ENCODE data around the gene AREL1. TPM values are rescaled to one million over a fixed set of nuclear protein-coding genes. Genes with fewer than 3 reads are reported as not detected.
A peak's percentile ranks its signal among the peaks of the same experiment; 100 is the strongest.

The AREL1 gene
- total RNA-seq, 1 experiment from 2014 or later: 27.7 TPM

DNA sequence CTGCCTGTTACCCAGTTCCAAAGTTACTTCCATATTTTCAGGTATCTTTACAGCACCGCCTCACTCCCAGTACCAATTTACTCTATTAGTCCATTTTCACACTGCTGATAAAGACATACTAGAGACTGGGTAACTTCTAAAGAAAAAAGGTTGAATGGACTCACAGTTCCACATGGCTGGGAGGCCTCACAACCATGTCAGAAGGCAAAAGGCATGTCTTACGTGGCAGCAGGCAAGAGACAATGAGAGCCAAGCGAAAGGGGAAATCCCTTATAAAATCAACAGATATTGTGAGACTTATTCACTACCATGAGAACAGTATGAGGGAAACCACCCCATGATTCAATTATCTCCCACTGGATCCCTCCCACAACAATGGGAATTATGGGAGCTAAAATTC is 9.8 kb downstream of the AREL1 start:
- TF ChIP-seq, protein P1, sequence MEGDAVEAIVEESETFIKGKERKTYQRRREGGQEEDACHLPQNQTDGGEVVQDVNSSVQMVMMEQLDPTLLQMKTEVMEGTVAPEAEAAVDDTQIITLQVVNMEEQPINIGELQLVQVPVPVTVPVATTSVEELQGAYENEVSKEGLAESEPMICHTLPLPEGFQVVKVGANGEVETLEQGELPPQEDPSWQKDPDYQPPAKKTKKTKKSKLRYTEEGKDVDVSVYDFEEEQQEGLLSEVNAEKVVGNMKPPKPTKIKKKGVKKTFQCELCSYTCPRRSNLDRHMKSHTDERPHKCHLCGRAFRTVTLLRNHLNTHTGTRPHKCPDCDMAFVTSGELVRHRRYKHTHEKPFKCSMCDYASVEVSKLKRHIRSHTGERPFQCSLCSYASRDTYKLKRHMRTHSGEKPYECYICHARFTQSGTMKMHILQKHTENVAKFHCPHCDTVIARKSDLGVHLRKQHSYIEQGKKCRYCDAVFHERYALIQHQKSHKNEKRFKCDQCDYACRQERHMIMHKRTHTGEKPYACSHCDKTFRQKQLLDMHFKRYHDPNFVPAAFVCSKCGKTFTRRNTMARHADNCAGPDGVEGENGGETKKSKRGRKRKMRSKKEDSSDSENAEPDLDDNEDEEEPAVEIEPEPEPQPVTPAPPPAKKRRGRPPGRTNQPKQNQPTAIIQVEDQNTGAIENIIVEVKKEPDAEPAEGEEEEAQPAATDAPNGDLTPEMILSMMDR (IDR thresholded peaks at IDR 0.05; ENCODE audit: unreplicated experiment): no peak
- CTCF ChIA-PET: no interaction called here
- peak overlapping the region; percentile 20 for H3K27ac Mint-ChIP-seq (ENCODE audit: low read depth, unreplicated experiment)
- intact Hi-C loops (cut with micrococcal nuclease): no loop called here
- H3K4me1 Mint-ChIP-seq (ENCODE audit: insufficient read depth, unreplicated experiment): peaks cover 16% of the 10 kb centered on the region
- BruUV-seq (replicated peaks): no TSS peak
- no peak overlapping the region for H3K4me3 Mint-ChIP-seq (ENCODE audit: unreplicated experiment)
- peaks cover 18% of the 10 kb centered on the region for H3K9me3 Mint-ChIP-seq (ENCODE audit: unreplicated experiment)
- H3K27me3 Mint-ChIP-seq (ENCODE audit: insufficient read depth, unreplicated experiment): no peaks in the 10 kb centered on the region
- POLR2A ChIA-PET: no interaction called here
- no peak for DNase-seq (ENCODE audit: unreplicated experiment)
- H3K36me3 Mint-ChIP-seq (ENCODE audit: insufficient read depth, unreplicated experiment): peaks cover 12% of the 10 kb centered on the region

DNA sequence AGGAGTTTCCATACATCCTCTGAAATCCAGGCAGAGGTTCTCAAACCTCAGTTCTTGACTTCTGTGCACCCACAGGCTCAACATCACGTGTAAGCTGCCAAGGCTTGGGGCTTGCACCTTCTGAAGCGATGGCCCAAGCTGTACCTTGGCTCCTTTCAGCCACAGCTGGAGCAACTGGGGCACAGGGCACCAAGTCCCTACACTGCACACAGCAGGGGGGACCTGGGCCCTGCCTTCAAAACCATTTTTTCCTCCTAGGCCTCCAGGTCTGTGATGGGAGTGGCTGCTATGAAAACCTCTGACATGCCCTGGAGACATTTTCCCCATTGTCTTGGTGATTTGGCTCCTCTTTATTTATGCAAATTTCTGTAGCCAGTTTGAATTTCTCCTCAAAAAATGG is 10.6 kb downstream of the AREL1 start:
- intact Hi-C loops (cut with micrococcal nuclease): no loop called here
- DNase-seq (ENCODE audit: unreplicated experiment): no peak
- Mint-ChIP-seq H3K36me3 (ENCODE audit: insufficient read depth, unreplicated experiment) (peaks cover 17% of the 10 kb centered on the region), H3K9me3 (ENCODE audit: unreplicated experiment) (peaks cover 18% of the 10 kb centered on the region), H3K4me3 (ENCODE audit: unreplicated experiment) (no peak overlapping the region), H3K27me3 (ENCODE audit: insufficient read depth, unreplicated experiment) (no peaks in the 10 kb centered on the region), H3K27ac (ENCODE audit: low read depth, unreplicated experiment) (no peak overlapping the region), H3K4me1 (ENCODE audit: insufficient read depth, unreplicated experiment) (peaks cover 16% of the 10 kb centered on the region)
- ChIA-PET CTCF (no interaction called here), POLR2A (no interaction called here)
- TF ChIP-seq, protein P1 (IDR thresholded peaks at IDR 0.05; ENCODE audit: unreplicated experiment): no peak
- BruUV-seq (replicated peaks): no TSS peak

DNA sequence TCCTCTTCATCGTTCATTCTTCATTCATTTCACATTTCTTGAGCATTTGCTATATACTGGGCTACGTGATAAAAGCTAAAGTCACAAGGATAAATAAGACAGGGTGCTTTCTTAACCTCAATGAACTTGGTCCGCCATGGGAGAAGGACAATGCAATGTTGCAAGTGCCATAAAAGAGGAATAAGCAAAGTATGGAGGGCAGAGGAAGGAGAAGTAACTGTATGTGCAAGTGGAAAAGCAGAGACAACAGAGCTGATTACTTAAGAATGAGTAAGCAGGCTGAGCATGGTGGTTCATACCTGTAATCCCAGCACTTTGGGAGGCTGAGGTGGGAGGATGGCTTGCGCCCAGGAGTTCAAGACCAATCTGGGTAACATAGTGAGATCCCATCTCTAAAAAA is 14.4 kb downstream of the AREL1 start:
- no TSS peak for BruUV-seq (replicated peaks)
- no peak for DNase-seq (ENCODE audit: unreplicated experiment)
- Mint-ChIP-seq H3K9me3 (ENCODE audit: unreplicated experiment) (peaks cover 18% of the 10 kb centered on the region), H3K27me3 (ENCODE audit: insufficient read depth, unreplicated experiment) (no peaks in the 10 kb centered on the region), H3K27ac (ENCODE audit: low read depth, unreplicated experiment) (no peak overlapping the region), H3K36me3 (ENCODE audit: insufficient read depth, unreplicated experiment) (peaks cover 16% of the 10 kb centered on the region), H3K4me3 (ENCODE audit: unreplicated experiment) (no peak overlapping the region), H3K4me1 (ENCODE audit: insufficient read depth, unreplicated experiment) (peaks cover 12% of the 10 kb centered on the region)
- CTCF ChIA-PET: interaction anchor here (0.6 to 0.7 kb wide), 2 partner anchors 78 to 92 kb away, joined by 3 to 4 read pairs; no protein-coding TSS in a partner anchor
- TF ChIP-seq, protein P1 (IDR thresholded peaks at IDR 0.05; ENCODE audit: unreplicated experiment): no peak
- intact Hi-C loops (cut with micrococcal nuclease): no loop called here
- POLR2A ChIA-PET: no interaction called here

- TF ChIP-seq, protein P1 (IDR thresholded peaks at IDR 0.05; ENCODE audit: unreplicated experiment): no peak
- Mint-ChIP-seq H3K27ac (ENCODE audit: low read depth, unreplicated experiment) (no peak overlapping the region), H3K27me3 (ENCODE audit: insufficient read depth, unreplicated experiment) (no peaks in the 10 kb centered on the region), H3K36me3 (ENCODE audit: insufficient read depth, unreplicated experiment) (peaks cover 14% of the 10 kb centered on the region), H3K4me1 (ENCODE audit: insufficient read depth, unreplicated experiment) (peaks cover 12% of the 10 kb centered on the region), H3K9me3 (ENCODE audit: unreplicated experiment) (peaks cover 15% of the 10 kb centered on the region), H3K4me3 (ENCODE audit: unreplicated experiment) (no peak overlapping the region)
- CTCF ChIA-PET: interaction anchor here (0.7 kb wide), 1 partner anchor 79 kb away, joined by 4 read pairs; no protein-coding TSS in a partner anchor
- POLR2A ChIA-PET: no interaction called here
- no peak for DNase-seq (ENCODE audit: unreplicated experiment)
- intact Hi-C loops (cut with micrococcal nuclease): no loop called here
- BruUV-seq (replicated peaks): no TSS peak
These were observed 14.9 kb downstream of the AREL1 start for GRCh38 chr14:74697976-74698375.

All from MCF 10A (cell line).